GM19438 (cell line): Measurements from ENCODE around the gene FASN.
"Not testable (repeated sequence)": the region's sequence is repeated elsewhere in the genome, so short reads cannot be mapped to it uniquely, and the experiment has no call there.

ENCODE experiments used
- ATAC-seq: cut with Tn5 transposase; IDR thresholded peaks from one replicate; pipeline ENCODE4 v1.9.1; 2021; ENCODE audit warnings: low read depth; ENCODE audit not compliant: unreplicated experiment

The FASN gene

GRCh38 chr17:82098169-82098938, at the start of gene FASN:
Gene FASN (minus strand): TSS chr17:82098236. CDS start chr17:82096445, 1,791 bp downstream.
- ATAC-seq = peak; percentile 58

GRCh38 chr17:82146663-82147654, 48.9 kb upstream of the FASN start:
- ATAC-seq = no peak

GRCh38 chr17:82145550-82146155, 47.6 kb upstream of the FASN start:
- no peak for ATAC-seq

GRCh38 chr17:82143333-82143732, 45.3 kb upstream of the FASN start:
- no peak for ATAC-seq

- ATAC-seq = not testable (repeated sequence)
Measured at GRCh38 chr17:82139961-82140360, 41.9 kb upstream of the FASN start.

GRCh38 chr17:82138511-82138992, 40.5 kb upstream of the FASN start:
- no peak for ATAC-seq

- no peak for ATAC-seq
Measured at GRCh38 chr17:82134101-82134500, 36.1 kb upstream of the FASN start.

GRCh38 chr17:82133166-82133953, 35.3 kb upstream of the FASN start:
- ATAC-seq = not testable (repeated sequence)

- ATAC-seq = no peak
Measured at GRCh38 chr17:82129095-82129494, 31.1 kb upstream of the FASN start.

- no peak for ATAC-seq
Measured at GRCh38 chr17:82128287-82128686, 30.3 kb upstream of the FASN start.

GRCh38 chr17:82127704-82128103, 29.7 kb upstream of the FASN start:
- no peak for ATAC-seq

- ATAC-seq = no peak
Measured at GRCh38 chr17:82127315-82127595, 29.2 kb upstream of the FASN start.

- no peak for ATAC-seq
Measured at GRCh38 chr17:82126556-82127314, 28.7 kb upstream of the FASN start.

GRCh38 chr17:82124101-82124500, 26.1 kb upstream of the FASN start:
- ATAC-seq = no peak

GRCh38 chr17:82121660-82122629, 23.9 kb upstream of the FASN start:
- no peak for ATAC-seq

- ATAC-seq = no peak
Measured at GRCh38 chr17:82121246-82121645, 23.2 kb upstream of the FASN start.

- ATAC-seq = no peak
Measured at GRCh38 chr17:82120148-82120547, 22.1 kb upstream of the FASN start.

- no peak for ATAC-seq
Measured at GRCh38 chr17:82118815-82119380, 20.9 kb upstream of the FASN start.
